ENCODE results near the gene SNRNP25. TPM values are rescaled to one million over a fixed set of nuclear protein-coding genes. Genes with fewer than 3 reads are reported as not detected.
"Not testable (repeated sequence)": the region's sequence is repeated elsewhere in the genome, so short reads cannot be mapped to it uniquely, and the experiment has no call there.

Gene SNRNP25
- total RNA-seq = 100 to 1,000 TPM; 108 to 110 TPM
- polyA plus RNA-seq = 16.3 TPM

- H3K27me3 Mint-ChIP-seq = no peaks in the 10 kb centered on the region
- Histone ChIP-seq H3K27me3 (ENCODE audit: insufficient read depth, low read length, poor library complexity, severe bottlenecking) (no peaks in the 10 kb centered on the region), H3K4me1 (ENCODE audit: insufficient read depth, low read length) (peaks cover 15% of the 10 kb centered on the region), H3K9me3 (ENCODE audit: low read length) (no peaks in the 10 kb centered on the region), H3K4me3 (ENCODE audit: low read length) (peak within 1 kb of the TSS; percentile 92), H3K36me3 (ENCODE audit: insufficient read depth, low read length) (no peaks in the 10 kb centered on the region), H3K27ac (ENCODE audit: low read depth, low read length) (peak within 1 kb of the TSS; percentile 80)
- H3K4me1 Mint-ChIP-seq = peaks cover 27 to 40% (median 29%) of the 10 kb centered on the region in 3 donors
- H3K9me3 Mint-ChIP-seq = no peaks in the 10 kb centered on the region
- peak within 1 kb of the TSS; percentile 92 to 99 (median 96) for H3K4me3 Mint-ChIP-seq
- H3K27ac Mint-ChIP-seq = peak within 1 kb of the TSS; percentile 71 to 98 (median 94)
- DNase-seq = peak; percentile 95 to 99 (median 98)
- H3K36me3 Mint-ChIP-seq = peaks cover 0 to 41% (median 5%) of the 10 kb centered on the region in 3 donors
- ChIA-PET POLR2A (interaction anchor here (0.6 to 1.4 kb wide), 2 partner anchors 9 to 15 kb away, joined by 3 to 5 read pairs; no protein-coding TSS in a partner anchor), CTCF (interaction anchor here (0.7 to 1.6 kb wide), 5 partner anchors 12 to 53 kb away, joined by 3 to 7 read pairs (median 4); no protein-coding TSS in a partner anchor)
Measured at GRCh38 chr16:53346-54236, at the start of gene SNRNP25, which contains the start of gene POLR3K. TSS of gene SNRNP25 (plus strand) at chr16:53828. CDS start at chr16:54017, 189 bp downstream. TSS of gene POLR3K (minus strand) at chr16:53608. CDS start at chr16:53586, 22 bp downstream.

DNA sequence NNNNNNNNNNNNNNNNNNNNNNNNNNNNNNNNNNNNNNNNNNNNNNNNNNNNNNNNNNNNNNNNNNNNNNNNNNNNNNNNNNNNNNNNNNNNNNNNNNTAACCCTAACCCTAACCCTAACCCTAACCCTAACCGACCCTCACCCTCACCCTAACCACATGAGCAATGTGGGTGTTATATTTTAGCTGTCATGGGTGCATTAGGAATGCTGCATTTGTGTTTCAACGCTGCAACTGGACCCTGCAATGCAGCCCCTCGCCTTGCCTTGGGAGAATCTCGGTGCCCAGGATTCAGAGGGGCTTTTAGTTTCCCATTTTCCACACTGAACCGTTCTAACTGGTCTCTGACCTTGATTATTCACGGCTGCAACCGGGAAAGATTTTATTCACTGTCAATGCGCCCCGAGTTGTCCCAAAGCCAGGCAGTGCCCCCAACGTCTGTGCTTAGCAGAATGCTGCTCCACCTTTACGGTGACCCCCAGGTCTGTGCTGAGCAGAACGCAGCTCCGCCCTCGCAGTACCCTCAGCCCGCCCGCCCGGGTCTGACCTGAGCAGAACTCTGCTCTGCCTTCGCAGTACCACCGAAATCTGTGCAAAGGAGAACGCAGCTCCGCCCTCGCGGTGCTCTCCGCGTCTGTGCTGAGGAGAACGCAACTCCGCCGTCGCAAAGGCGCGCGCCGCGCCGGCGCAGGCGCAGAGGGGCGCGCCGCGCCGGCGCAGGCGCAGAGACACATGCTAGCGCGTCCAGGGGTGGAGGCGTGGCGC is 43.5 kb upstream of the SNRNP25 start:
- Histone ChIP-seq H3K27ac (ENCODE audit: low read depth, low read length) (no peak overlapping the region), H3K36me3 (ENCODE audit: insufficient read depth, low read length) (no peaks in the 10 kb centered on the region), H3K4me3 (ENCODE audit: low read length) (no peak overlapping the region), H3K9me3 (ENCODE audit: low read length) (no peaks in the 10 kb centered on the region), H3K4me1 (ENCODE audit: insufficient read depth, low read length) (no peaks in the 10 kb centered on the region), H3K27me3 (ENCODE audit: insufficient read depth, low read length, poor library complexity, severe bottlenecking) (no peaks in the 10 kb centered on the region)
- no peaks in the 10 kb centered on the region for H3K4me1 Mint-ChIP-seq
- H3K27me3 Mint-ChIP-seq = no peaks in the 10 kb centered on the region
- DNase-seq = peak in 1 of 5 donors; percentile 11
- no peaks in the 10 kb centered on the region for H3K36me3 Mint-ChIP-seq
- ChIA-PET POLR2A (no interaction called here), CTCF (no interaction called here)
- no peaks in the 10 kb centered on the region for H3K9me3 Mint-ChIP-seq
- H3K4me3 Mint-ChIP-seq = peak overlapping the region; percentile 24 to 84 (median 71)
- H3K27ac Mint-ChIP-seq = peak overlapping the region in 3 of 8 donors; percentile 54 to 66 (median 56)

- H3K36me3 Mint-ChIP-seq; H3K4me1 Mint-ChIP-seq; POLR2A ChIA-PET; H3K9me3 Mint-ChIP-seq; CTCF ChIA-PET; H3K36me3 ChIP-seq (ENCODE audit: insufficient read depth, low read length); H3K9me3 ChIP-seq (ENCODE audit: low read length); H3K27me3 ChIP-seq (ENCODE audit: insufficient read depth, low read length, poor library complexity, severe bottlenecking); H3K27me3 Mint-ChIP-seq; H3K4me3 ChIP-seq (ENCODE audit: low read length); H3K4me1 ChIP-seq (ENCODE audit: insufficient read depth, low read length); H3K27ac ChIP-seq (ENCODE audit: low read depth, low read length): not testable (repeated sequence)
- DNase-seq = peak; percentile 75 to 94 (median 89)
- peak overlapping the region in 3 of 8 donors; percentile 17 to 92 (median 47) for H3K27ac Mint-ChIP-seq
- peak overlapping the region in 2 of 7 donors; percentile 64 to 73 for H3K4me3 Mint-ChIP-seq
Measured at GRCh38 chr16:10772-11171, 42.9 kb upstream of the SNRNP25 start.

DNA sequence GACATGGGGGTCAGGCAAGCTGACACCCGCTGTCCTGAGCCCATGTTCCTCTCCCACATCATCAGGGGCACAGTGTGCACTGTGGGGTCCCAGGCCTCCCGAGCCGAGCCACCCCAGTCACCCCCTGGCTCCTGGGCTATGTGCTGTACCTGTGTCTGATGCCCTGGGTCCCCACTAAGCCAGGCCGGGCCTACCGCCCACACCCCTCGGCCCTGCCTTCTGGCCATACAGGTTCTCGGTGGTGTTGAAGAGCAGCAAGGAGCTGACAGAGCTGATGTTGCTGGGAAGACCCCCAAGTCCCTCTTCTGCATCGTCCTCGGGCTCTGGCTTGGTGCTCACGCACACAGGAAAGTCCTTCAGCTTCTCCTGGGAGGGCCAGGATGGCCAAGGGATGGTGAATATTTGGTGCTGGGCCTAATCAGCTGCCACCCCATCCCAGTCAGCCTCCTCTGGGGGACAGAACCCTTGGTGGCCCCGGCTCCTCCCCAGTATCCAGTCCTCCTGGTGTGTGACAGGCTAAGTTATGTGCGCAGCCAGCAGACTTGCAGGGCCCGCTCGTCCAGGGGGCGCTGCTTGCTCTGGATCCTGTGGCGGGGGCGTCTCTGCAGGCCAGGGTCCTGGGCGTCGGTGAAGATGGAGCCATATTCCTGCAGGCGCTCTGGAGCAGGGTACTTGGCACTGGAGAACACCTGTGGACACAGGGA is 36.4 kb upstream of the SNRNP25 start:
- POLR2A ChIA-PET; H3K27ac ChIP-seq (ENCODE audit: low read depth, low read length); H3K27me3 Mint-ChIP-seq; H3K9me3 Mint-ChIP-seq; H3K4me1 Mint-ChIP-seq; H3K9me3 ChIP-seq (ENCODE audit: low read length); H3K4me3 ChIP-seq (ENCODE audit: low read length); H3K4me3 Mint-ChIP-seq; DNase-seq; H3K36me3 Mint-ChIP-seq; H3K27me3 ChIP-seq (ENCODE audit: insufficient read depth, low read length, poor library complexity, severe bottlenecking); H3K36me3 ChIP-seq (ENCODE audit: insufficient read depth, low read length); CTCF ChIA-PET; H3K27ac Mint-ChIP-seq; H3K4me1 ChIP-seq (ENCODE audit: insufficient read depth, low read length): not testable (repeated sequence)

- POLR2A ChIA-PET; H3K4me1 ChIP-seq (ENCODE audit: insufficient read depth, low read length); H3K4me3 ChIP-seq (ENCODE audit: low read length); H3K9me3 Mint-ChIP-seq; H3K9me3 ChIP-seq (ENCODE audit: low read length); H3K27me3 Mint-ChIP-seq; H3K4me1 Mint-ChIP-seq; H3K36me3 ChIP-seq (ENCODE audit: insufficient read depth, low read length); H3K27ac Mint-ChIP-seq; H3K27ac ChIP-seq (ENCODE audit: low read depth, low read length); DNase-seq; CTCF ChIA-PET; H3K36me3 Mint-ChIP-seq; H3K27me3 ChIP-seq (ENCODE audit: insufficient read depth, low read length, poor library complexity, severe bottlenecking); H3K4me3 Mint-ChIP-seq: not testable (repeated sequence)
Measured at GRCh38 chr16:20886-21285, 32.7 kb upstream of the SNRNP25 start.

DNA sequence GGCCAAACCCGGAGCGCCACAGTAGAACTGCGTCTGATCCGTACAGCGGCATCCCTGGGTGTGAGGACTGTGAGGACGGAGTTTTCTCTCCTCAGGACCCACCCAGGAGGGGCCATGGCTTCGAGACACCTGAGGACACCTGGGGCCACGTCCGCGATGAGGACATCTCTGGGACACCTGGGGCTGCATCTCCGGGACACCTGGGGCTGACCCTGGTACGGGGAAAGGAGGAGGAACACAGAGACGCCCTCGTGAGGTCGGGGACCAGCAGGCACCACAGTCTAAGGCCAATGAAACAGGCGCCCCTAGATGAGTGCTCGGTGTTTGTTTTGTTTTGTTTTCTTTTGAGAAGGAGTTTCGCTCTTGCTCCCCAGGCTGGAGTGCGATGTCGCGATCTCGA is 29.5 kb upstream of the SNRNP25 start:
- H3K27me3 ChIP-seq (ENCODE audit: insufficient read depth, low read length, poor library complexity, severe bottlenecking); H3K27ac ChIP-seq (ENCODE audit: low read depth, low read length); H3K4me3 ChIP-seq (ENCODE audit: low read length); H3K4me1 Mint-ChIP-seq; CTCF ChIA-PET; POLR2A ChIA-PET; DNase-seq; H3K36me3 Mint-ChIP-seq; H3K9me3 ChIP-seq (ENCODE audit: low read length); H3K4me3 Mint-ChIP-seq; H3K36me3 ChIP-seq (ENCODE audit: insufficient read depth, low read length); H3K27ac Mint-ChIP-seq; H3K27me3 Mint-ChIP-seq; H3K4me1 ChIP-seq (ENCODE audit: insufficient read depth, low read length); H3K9me3 Mint-ChIP-seq: not testable (repeated sequence)

GRCh38 chr16:25926-26348 is 27.7 kb upstream of the SNRNP25 start:
- H3K27ac Mint-ChIP-seq; H3K27me3 Mint-ChIP-seq; H3K4me3 Mint-ChIP-seq; DNase-seq; POLR2A ChIA-PET; H3K36me3 ChIP-seq (ENCODE audit: insufficient read depth, low read length); H3K27me3 ChIP-seq (ENCODE audit: insufficient read depth, low read length, poor library complexity, severe bottlenecking); H3K9me3 Mint-ChIP-seq; H3K4me1 Mint-ChIP-seq; H3K4me3 ChIP-seq (ENCODE audit: low read length); H3K36me3 Mint-ChIP-seq; CTCF ChIA-PET; H3K4me1 ChIP-seq (ENCODE audit: insufficient read depth, low read length); H3K27ac ChIP-seq (ENCODE audit: low read depth, low read length); H3K9me3 ChIP-seq (ENCODE audit: low read length): not testable (repeated sequence)

- H3K9me3 ChIP-seq (ENCODE audit: low read length); H3K4me1 ChIP-seq (ENCODE audit: insufficient read depth, low read length); CTCF ChIA-PET; H3K9me3 Mint-ChIP-seq; H3K36me3 Mint-ChIP-seq; H3K4me1 Mint-ChIP-seq; H3K4me3 ChIP-seq (ENCODE audit: low read length); H3K36me3 ChIP-seq (ENCODE audit: insufficient read depth, low read length); H3K27me3 Mint-ChIP-seq; H3K27me3 ChIP-seq (ENCODE audit: insufficient read depth, low read length, poor library complexity, severe bottlenecking); H3K27ac ChIP-seq (ENCODE audit: low read depth, low read length); POLR2A ChIA-PET; DNase-seq; H3K27ac Mint-ChIP-seq; H3K4me3 Mint-ChIP-seq: not testable (repeated sequence)
Measured at GRCh38 chr16:30627-31026, 23.0 kb upstream of the SNRNP25 start.
